NCI-H2227 treated with DMSO at 0.1 percent for 48 hours (cell line): ENCODE results near the gene SAPCD1.
A peak's percentile ranks its signal among the peaks of the same experiment; 100 is the strongest.
"Not testable (repeated sequence)": the region's sequence is repeated elsewhere in the genome, so short reads cannot be mapped to it uniquely, and the experiment has no call there.

Experiments used
- DNase-seq: peaks from one replicate; lab custom pipeline; 2025; lab: John Stamatoyannopoulos, UW

SAPCD1 gene

GRCh38 chr6:31778193-31778592 is 15.7 kb downstream of the SAPCD1 start:
- no peak for DNase-seq

GRCh38 chr6:31778999-31779885 is 16.8 kb downstream of the SAPCD1 start:
- no peak for DNase-seq

- DNase-seq, result no peak
Observed at GRCh38 chr6:31779908-31780307, 17.5 kb downstream of the SAPCD1 start.

GRCh38 chr6:31780507-31781243 is 18.2 kb downstream of the SAPCD1 start:
- no peak for DNase-seq

- no peak for DNase-seq
Observed at GRCh38 chr6:31781244-31782125, 19.0 kb downstream of the SAPCD1 start.

GRCh38 chr6:31782126-31782855 is 19.8 kb downstream of the SAPCD1 start:
- DNase-seq, result no peak

GRCh38 chr6:31784098-31784925 is 21.9 kb downstream of the SAPCD1 start:
- DNase-seq, result no peak

GRCh38 chr6:31785475-31785874 is 23.0 kb downstream of the SAPCD1 start:
- no peak for DNase-seq

GRCh38 chr6:31791324-31792089 is 29.1 kb downstream of the SAPCD1 start:
- peak; percentile 74 for DNase-seq

GRCh38 chr6:31792090-31792374 is 29.6 kb downstream of the SAPCD1 start:
- DNase-seq, result no peak

- no peak for DNase-seq
Observed at GRCh38 chr6:31792761-31793171, 30.3 kb downstream of the SAPCD1 start.

- not testable (repeated sequence) for DNase-seq
Observed at GRCh38 chr6:31793927-31794245, 31.4 kb downstream of the SAPCD1 start.

- DNase-seq, result no peak
Observed at GRCh38 chr6:31794294-31794865, 31.9 kb downstream of the SAPCD1 start.

GRCh38 chr6:31794866-31795615 is 32.6 kb downstream of the SAPCD1 start:
- no peak for DNase-seq

GRCh38 chr6:31795616-31796298 is 33.3 kb downstream of the SAPCD1 start, which contains the start of gene VARS1:
Gene VARS1, minus strand, starts transcription at chr6:31795752. Its CDS starts 535 bp downstream, at chr6:31795217.
- peak; percentile 83 for DNase-seq

- no peak for DNase-seq
Observed at GRCh38 chr6:31796993-31797385, 34.5 kb downstream of the SAPCD1 start.

- no peak for DNase-seq
Observed at GRCh38 chr6:31797588-31797987, 35.1 kb downstream of the SAPCD1 start.

- DNase-seq, result no peak
Observed at GRCh38 chr6:31799781-31800180, 37.3 kb downstream of the SAPCD1 start.
